GM23338 (cell line): ENCODE results near the gene NGF. TPM values are rescaled to one million over a fixed set of nuclear protein-coding genes. Genes with fewer than 3 reads are reported as not detected.

Source experiments
- ATAC-seq: fragments of 200-7000 bp; cut with Tn5 transposase; 3 replicates; pipeline ENCODE4 v1.9.1; 2020
- DNase-seq: peaks from one replicate; pipeline ENCODE4 v3.0.0-alpha.2; 2015; ENCODE audit warnings: low spot score
- H2AFZ ChIP-seq: fragments of 200-600 bp; sonication (generic); 2 replicates; pipeline ENCODE4 v1.8.0; 2016; ENCODE audit warnings: antibody characterized with exemption, mild to moderate bottlenecking, moderate library complexity
- H3F3A ChIP-seq: fragments of 200-600 bp; sonication (generic); replicated peaks from 2 replicates; pipeline ENCODE4 v1.8.0; 2017; ENCODE audit warnings: antibody characterized with exemption, mixed run types, low read depth
- H3K27ac ChIP-seq: fragments of 200-600 bp; sonication (generic); 2 replicates; pipeline ENCODE4 v1.6.1; 2016; ENCODE audit warnings: low read depth
- H3K27me3 ChIP-seq: fragments of 200-600 bp; sonication (generic); 2 replicates; pipeline ENCODE4 v1.8.0; 2016; ENCODE audit warnings: mild to moderate bottlenecking, mixed run types, moderate library complexity; ENCODE audit not compliant: insufficient read depth
- H3K36me3 ChIP-seq: fragments of 200-600 bp; sonication (generic); 2 replicates; pipeline ENCODE4 v1.8.0; 2016; ENCODE audit warnings: mild to moderate bottlenecking; ENCODE audit not compliant: insufficient read depth
- H3K4me1 ChIP-seq: fragments of 200-600 bp; sonication (generic); 2 replicates; pipeline ENCODE4 v1.8.0; 2016; ENCODE audit warnings: mild to moderate bottlenecking, moderate library complexity; ENCODE audit not compliant: insufficient read depth
- H3K4me2 ChIP-seq: fragments of 200-600 bp; sonication (generic); 2 replicates; pipeline ENCODE4 v1.7.1; 2017; ENCODE audit warnings: mixed run types
- H3K4me3 ChIP-seq: fragments of 200-600 bp; sonication (generic); 2 replicates; pipeline ENCODE4 v1.6.1; 2016; ENCODE audit warnings: mixed run types
- H3K79me2 ChIP-seq: fragments of 200-600 bp; sonication (generic); replicated peaks from 2 replicates; pipeline ENCODE4 v1.8.0; 2017; ENCODE audit warnings: mild to moderate bottlenecking; ENCODE audit not compliant: insufficient read depth
- H3K9me2 ChIP-seq: fragments of 200-600 bp; sonication (generic); 2 replicates; pipeline ENCODE4 v1.8.0; 2017; ENCODE audit not compliant: insufficient read depth
- H4K20me1 ChIP-seq: fragments of 200-600 bp; sonication (generic); replicated peaks from 2 replicates; pipeline ENCODE4 v1.8.0; 2017; ENCODE audit warnings: mild to moderate bottlenecking; ENCODE audit not compliant: insufficient read depth
- H3K27ac Mint-ChIP-seq: 2 replicates; pipeline ENCODE4 v1.8.0; 2020; ENCODE audit warnings: inconsistent platforms, mild to moderate bottlenecking, moderate library complexity, mixed read lengths
- H3K27me3 Mint-ChIP-seq: 3 replicates; pipeline ENCODE4 v1.8.0; 2022; ENCODE audit warnings: low read depth, mild to moderate bottlenecking, moderate library complexity, mixed read lengths, inconsistent platforms; ENCODE audit not compliant: insufficient read depth, poor library complexity
- H3K36me3 Mint-ChIP-seq: 3 replicates; pipeline ENCODE4 v1.8.0; 2021; ENCODE audit warnings: low read depth, mild to moderate bottlenecking, inconsistent platforms, moderate library complexity, mixed read lengths
- H3K4me1 Mint-ChIP-seq: 3 replicates; pipeline ENCODE4 v1.8.0; 2020; ENCODE audit warnings: mild to moderate bottlenecking, inconsistent platforms, mixed read lengths
- H3K4me3 Mint-ChIP-seq: 3 replicates; pipeline ENCODE4 v1.8.0; 2021; ENCODE audit warnings: moderate library complexity, mild to moderate bottlenecking, inconsistent platforms, mixed read lengths
- H3K9me3 Mint-ChIP-seq: 3 replicates; pipeline ENCODE4 v1.8.0; 2020; ENCODE audit warnings: moderate library complexity, mild to moderate bottlenecking, inconsistent platforms, mixed read lengths
- CREB1 ChIP-seq: fragments of 250-450 bp; sonication (Bioruptor Pico); IDR thresholded peaks from 2 replicates; pipeline ENCODE4 v1.5.0; 2020; ENCODE audit warnings: low read depth, mild to moderate bottlenecking, moderate library complexity
- EZH2 ChIP-seq: fragments of 200-600 bp; sonication (generic); IDR thresholded peaks from one replicate; pipeline ENCODE4 v1.8.0; 2017; ENCODE audit warnings: antibody characterized with exemption, mild to moderate bottlenecking, low read depth; ENCODE audit not compliant: unreplicated experiment
- EZH2phosphoT487 ChIP-seq: fragments of 200-600 bp; sonication (generic); IDR thresholded peaks from one replicate; pipeline ENCODE4 v1.8.1; 2018; ENCODE audit warnings: antibody characterized with exemption; ENCODE audit not compliant: unreplicated experiment
- JUNB ChIP-seq: IDR thresholded peaks from one replicate; pipeline ENCODE4 v1.6.1; 2016; ENCODE audit warnings: antibody characterized with exemption; ENCODE audit not compliant: unreplicated experiment
- NANOG ChIP-seq: IDR thresholded peaks from 2 replicates; pipeline ENCODE4 v1.6.1; 2016; ENCODE audit warnings: antibody characterized with exemption, borderline replicate concordance
- POLR2AphosphoS5 ChIP-seq: IDR thresholded peaks from 2 replicates; pipeline ENCODE4 v1.6.1; 2016; ENCODE audit warnings: antibody characterized with exemption, low read depth
- STAT1 ChIP-seq: IDR thresholded peaks from one replicate; pipeline ENCODE4 v1.6.1; 2016; ENCODE audit warnings: antibody characterized with exemption; ENCODE audit not compliant: unreplicated experiment
- ZNF114 ChIP-seq: fragments of 250-450 bp; sonication (Bioruptor Pico); IDR thresholded peaks from 2 replicates; pipeline ENCODE4 v1.5.0; 2020; ENCODE audit warnings: mild to moderate bottlenecking, moderate library complexity
- ZNF331 ChIP-seq: fragments of 250-450 bp; sonication (Bioruptor Pico); IDR thresholded peaks from 2 replicates; pipeline ENCODE4 v1.5.0; 2020; ENCODE audit warnings: low read depth, mild to moderate bottlenecking, moderate library complexity
- polyA plus RNA-seq: library from polyadenylated mRNA; unstranded; fragments of >200 nt; fragmentation: Nextera tagmentation; extraction: Ambion mirVana; gene quantifications from 2 replicates; pipeline ENCODE4 v1.2.1, GENCODE V29; 2016
- total RNA-seq: library from RNA; depleted of rRNA; stranded (reverse); fragments of >200 nt; shearing (Covaris generic); gene quantifications from 2 replicates; pipeline ENCODE4 v1.2.3, GENCODE V29; 2014
- TF ChIP-seq, protein P1 (sequence below): fragments of 250-450 bp; sonication (Bioruptor Pico); IDR thresholded peaks from 2 replicates; pipeline ENCODE4 v1.5.0; 2020; ENCODE audit warnings: mild to moderate bottlenecking, moderate library complexity
- TF ChIP-seq, protein P2 (sequence below): IDR thresholded peaks from one replicate; pipeline ENCODE4 v1.6.1; 2018; ENCODE audit warnings: antibody characterized with exemption; ENCODE audit not compliant: unreplicated experiment
- TF ChIP-seq, protein P3 (sequence below), 2 experiments: fragments of 200-600 bp in 1 of 2; sonication (generic) in 1 of 2; conservative IDR thresholded peaks; 2 replicates each; pipeline versions ENCODE4 v1.5.1 to v1.6.1; 2016 to 2017; ENCODE audit warnings: antibody characterized with exemption in 2 of 2, low read depth in 2 of 2, mild to moderate bottlenecking in 2 of 2, moderate library complexity in 1 of 2
- TF ChIP-seq, protein P4 (sequence below): IDR thresholded peaks from 2 replicates; pipeline ENCODE4 v1.6.1; 2016; ENCODE audit warnings: antibody characterized with exemption

NGF gene
- total and polyA plus RNA-seq, 2 experiments from 2014 or later: 0.28 to 0.92 TPM

DNA sequence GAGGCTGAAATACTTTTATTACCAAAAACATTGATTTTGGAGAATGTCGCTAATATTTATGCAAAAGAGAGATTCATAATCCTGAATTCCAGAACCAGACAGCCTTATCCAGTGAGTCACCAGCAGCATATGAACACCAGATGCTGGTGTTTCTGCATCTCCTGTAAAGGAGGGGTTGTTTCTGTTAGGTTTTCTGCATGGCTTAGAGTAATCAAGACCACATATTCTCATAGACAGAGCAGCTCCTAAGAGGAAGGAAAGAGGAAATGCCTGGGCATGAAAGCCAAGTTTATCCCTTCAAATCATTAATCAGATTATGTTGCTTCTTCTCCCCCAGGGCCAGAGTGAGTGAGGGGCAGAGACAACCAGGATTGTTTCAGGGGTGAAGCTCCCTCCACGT lies 86.2 kb downstream of the NGF start:
- Mint-ChIP-seq H3K4me3 (no peak overlapping the region), H3K4me1 (no peaks in the 10 kb centered on the region), H3K27me3 (no peaks in the 10 kb centered on the region), H3K27ac (no peak overlapping the region), H3K36me3 (no peaks in the 10 kb centered on the region), H3K9me3 (no peaks in the 10 kb centered on the region; the same call in 2 of the 3 replicates)
- Histone ChIP-seq H2AFZ (no peak overlapping the region), H3K27me3 (no peaks in the 10 kb centered on the region), H3K4me2 (no peak overlapping the region), H3K36me3 (no peaks in the 10 kb centered on the region), H3K9me2 (peaks cover 3% of the 10 kb centered on the region; the same call in 1 of the 2 replicates), H3F3A (no peaks in the 10 kb centered on the region), H3K27ac (no peak overlapping the region), H3K4me1 (no peaks in the 10 kb centered on the region), H4K20me1 (no peaks in the 10 kb centered on the region), H3K4me3 (no peak overlapping the region), H3K79me2 (no peaks in the 10 kb centered on the region)
- TF ChIP-seq POLR2AphosphoS5: no peak
- TF ChIP-seq, protein P1, sequence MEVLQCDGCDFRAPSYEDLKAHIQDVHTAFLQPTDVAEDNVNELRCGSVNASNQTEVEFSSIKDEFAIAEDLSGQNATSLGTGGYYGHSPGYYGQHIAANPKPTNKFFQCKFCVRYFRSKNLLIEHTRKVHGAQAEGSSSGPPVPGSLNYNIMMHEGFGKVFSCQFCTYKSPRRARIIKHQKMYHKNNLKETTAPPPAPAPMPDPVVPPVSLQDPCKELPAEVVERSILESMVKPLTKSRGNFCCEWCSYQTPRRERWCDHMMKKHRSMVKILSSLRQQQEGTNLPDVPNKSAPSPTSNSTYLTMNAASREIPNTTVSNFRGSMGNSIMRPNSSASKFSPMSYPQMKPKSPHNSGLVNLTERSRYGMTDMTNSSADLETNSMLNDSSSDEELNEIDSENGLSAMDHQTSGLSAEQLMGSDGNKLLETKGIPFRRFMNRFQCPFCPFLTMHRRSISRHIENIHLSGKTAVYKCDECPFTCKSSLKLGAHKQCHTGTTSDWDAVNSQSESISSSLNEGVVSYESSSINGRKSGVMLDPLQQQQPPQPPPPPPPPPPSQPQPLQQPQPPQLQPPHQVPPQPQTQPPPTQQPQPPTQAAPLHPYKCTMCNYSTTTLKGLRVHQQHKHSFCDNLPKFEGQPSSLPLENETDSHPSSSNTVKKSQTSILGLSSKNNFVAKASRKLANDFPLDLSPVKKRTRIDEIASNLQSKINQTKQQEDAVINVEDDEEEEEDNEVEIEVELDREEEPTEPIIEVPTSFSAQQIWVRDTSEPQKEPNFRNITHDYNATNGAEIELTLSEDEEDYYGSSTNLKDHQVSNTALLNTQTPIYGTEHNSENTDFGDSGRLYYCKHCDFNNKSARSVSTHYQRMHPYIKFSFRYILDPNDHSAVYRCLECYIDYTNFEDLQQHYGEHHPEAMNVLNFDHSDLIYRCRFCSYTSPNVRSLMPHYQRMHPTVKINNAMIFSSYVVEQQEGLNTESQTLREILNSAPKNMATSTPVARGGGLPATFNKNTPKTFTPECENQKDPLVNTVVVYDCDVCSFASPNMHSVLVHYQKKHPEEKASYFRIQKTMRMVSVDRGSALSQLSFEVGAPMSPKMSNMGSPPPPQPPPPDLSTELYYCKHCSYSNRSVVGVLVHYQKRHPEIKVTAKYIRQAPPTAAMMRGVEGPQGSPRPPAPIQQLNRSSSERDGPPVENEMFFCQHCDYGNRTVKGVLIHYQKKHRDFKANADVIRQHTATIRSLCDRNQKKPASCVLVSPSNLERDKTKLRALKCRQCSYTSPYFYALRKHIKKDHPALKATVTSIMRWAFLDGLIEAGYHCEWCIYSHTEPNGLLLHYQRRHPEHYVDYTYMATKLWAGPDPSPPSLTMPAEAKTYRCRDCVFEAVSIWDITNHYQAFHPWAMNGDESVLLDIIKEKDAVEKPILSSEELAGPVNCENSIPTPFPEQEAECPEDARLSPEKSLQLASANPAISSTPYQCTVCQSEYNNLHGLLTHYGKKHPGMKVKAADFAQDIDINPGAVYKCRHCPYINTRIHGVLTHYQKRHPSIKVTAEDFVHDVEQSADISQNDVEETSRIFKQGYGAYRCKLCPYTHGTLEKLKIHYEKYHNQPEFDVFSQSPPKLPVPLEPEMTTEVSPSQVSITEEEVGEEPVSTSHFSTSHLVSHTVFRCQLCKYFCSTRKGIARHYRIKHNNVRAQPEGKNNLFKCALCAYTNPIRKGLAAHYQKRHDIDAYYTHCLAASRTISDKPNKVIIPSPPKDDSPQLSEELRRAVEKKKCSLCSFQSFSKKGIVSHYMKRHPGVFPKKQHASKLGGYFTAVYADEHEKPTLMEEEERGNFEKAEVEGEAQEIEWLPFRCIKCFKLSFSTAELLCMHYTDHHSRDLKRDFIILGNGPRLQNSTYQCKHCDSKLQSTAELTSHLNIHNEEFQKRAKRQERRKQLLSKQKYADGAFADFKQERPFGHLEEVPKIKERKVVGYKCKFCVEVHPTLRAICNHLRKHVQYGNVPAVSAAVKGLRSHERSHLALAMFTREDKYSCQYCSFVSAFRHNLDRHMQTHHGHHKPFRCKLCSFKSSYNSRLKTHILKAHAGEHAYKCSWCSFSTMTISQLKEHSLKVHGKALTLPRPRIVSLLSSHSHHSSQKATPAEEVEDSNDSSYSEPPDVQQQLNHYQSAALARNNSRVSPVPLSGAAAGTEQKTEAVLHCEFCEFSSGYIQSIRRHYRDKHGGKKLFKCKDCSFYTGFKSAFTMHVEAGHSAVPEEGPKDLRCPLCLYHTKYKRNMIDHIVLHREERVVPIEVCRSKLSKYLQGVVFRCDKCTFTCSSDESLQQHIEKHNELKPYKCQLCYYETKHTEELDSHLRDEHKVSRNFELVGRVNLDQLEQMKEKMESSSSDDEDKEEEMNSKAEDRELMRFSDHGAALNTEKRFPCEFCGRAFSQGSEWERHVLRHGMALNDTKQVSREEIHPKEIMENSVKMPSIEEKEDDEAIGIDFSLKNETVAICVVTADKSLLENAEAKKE (CRISPR knock-in tag): no peak
- no peak for TF ChIP-seq CREB1 (CRISPR knock-in tag)
- TF ChIP-seq ZNF114 (CRISPR knock-in tag): no peak
- TF ChIP-seq ZNF331 (CRISPR knock-in tag): no peak
- TF ChIP-seq NANOG: no peak
- TF ChIP-seq, protein P2, sequence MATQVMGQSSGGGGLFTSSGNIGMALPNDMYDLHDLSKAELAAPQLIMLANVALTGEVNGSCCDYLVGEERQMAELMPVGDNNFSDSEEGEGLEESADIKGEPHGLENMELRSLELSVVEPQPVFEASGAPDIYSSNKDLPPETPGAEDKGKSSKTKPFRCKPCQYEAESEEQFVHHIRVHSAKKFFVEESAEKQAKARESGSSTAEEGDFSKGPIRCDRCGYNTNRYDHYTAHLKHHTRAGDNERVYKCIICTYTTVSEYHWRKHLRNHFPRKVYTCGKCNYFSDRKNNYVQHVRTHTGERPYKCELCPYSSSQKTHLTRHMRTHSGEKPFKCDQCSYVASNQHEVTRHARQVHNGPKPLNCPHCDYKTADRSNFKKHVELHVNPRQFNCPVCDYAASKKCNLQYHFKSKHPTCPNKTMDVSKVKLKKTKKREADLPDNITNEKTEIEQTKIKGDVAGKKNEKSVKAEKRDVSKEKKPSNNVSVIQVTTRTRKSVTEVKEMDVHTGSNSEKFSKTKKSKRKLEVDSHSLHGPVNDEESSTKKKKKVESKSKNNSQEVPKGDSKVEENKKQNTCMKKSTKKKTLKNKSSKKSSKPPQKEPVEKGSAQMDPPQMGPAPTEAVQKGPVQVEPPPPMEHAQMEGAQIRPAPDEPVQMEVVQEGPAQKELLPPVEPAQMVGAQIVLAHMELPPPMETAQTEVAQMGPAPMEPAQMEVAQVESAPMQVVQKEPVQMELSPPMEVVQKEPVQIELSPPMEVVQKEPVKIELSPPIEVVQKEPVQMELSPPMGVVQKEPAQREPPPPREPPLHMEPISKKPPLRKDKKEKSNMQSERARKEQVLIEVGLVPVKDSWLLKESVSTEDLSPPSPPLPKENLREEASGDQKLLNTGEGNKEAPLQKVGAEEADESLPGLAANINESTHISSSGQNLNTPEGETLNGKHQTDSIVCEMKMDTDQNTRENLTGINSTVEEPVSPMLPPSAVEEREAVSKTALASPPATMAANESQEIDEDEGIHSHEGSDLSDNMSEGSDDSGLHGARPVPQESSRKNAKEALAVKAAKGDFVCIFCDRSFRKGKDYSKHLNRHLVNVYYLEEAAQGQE: no peak
- TF ChIP-seq EZH2: no peak
- TF ChIP-seq, protein P3, sequence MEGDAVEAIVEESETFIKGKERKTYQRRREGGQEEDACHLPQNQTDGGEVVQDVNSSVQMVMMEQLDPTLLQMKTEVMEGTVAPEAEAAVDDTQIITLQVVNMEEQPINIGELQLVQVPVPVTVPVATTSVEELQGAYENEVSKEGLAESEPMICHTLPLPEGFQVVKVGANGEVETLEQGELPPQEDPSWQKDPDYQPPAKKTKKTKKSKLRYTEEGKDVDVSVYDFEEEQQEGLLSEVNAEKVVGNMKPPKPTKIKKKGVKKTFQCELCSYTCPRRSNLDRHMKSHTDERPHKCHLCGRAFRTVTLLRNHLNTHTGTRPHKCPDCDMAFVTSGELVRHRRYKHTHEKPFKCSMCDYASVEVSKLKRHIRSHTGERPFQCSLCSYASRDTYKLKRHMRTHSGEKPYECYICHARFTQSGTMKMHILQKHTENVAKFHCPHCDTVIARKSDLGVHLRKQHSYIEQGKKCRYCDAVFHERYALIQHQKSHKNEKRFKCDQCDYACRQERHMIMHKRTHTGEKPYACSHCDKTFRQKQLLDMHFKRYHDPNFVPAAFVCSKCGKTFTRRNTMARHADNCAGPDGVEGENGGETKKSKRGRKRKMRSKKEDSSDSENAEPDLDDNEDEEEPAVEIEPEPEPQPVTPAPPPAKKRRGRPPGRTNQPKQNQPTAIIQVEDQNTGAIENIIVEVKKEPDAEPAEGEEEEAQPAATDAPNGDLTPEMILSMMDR (conservative IDR thresholded peaks at IDR 0.05; ENCODE audit: low read depth in 2 of 2): no peak
- TF ChIP-seq, protein P4, sequence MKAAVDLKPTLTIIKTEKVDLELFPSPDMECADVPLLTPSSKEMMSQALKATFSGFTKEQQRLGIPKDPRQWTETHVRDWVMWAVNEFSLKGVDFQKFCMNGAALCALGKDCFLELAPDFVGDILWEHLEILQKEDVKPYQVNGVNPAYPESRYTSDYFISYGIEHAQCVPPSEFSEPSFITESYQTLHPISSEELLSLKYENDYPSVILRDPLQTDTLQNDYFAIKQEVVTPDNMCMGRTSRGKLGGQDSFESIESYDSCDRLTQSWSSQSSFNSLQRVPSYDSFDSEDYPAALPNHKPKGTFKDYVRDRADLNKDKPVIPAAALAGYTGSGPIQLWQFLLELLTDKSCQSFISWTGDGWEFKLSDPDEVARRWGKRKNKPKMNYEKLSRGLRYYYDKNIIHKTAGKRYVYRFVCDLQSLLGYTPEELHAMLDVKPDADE: no peak
- no peak for TF ChIP-seq JUNB
- no peak for TF ChIP-seq STAT1
- no peak for TF ChIP-seq EZH2phosphoT487
- no peak for ATAC-seq
- no peak for DNase-seq
